HCT116 (cell line): Measurements from ENCODE around the gene PREPL. TPM values are rescaled to one million over a fixed set of nuclear protein-coding genes. Genes with fewer than 3 reads are reported as not detected.

Experiments
- ATAC-seq: fragments of 200-7000 bp; cut with Tn5 transposase; 2 replicates; pipeline ENCODE4 v1.9.1; 2020; ENCODE audit warnings: mild to moderate bottlenecking, moderate library complexity
- BruUV-seq: library from RNA; stranded (reverse); fragments of 400-500 nt; replicated peaks from 2 replicates; lab custom pipeline; 2021; lab: Mats Ljungman, UMichigan
- CTCF ChIA-PET: fragments of 300-600 bp; sonication (Branson Sonifier 250); formaldehyde crosslinking; loops from one replicate; lab custom pipeline; 2021; ENCODE audit warnings: antibody characterized with exemption; lab: Charles Lee
- POLR2A ChIA-PET: fragments of 300-600, 350-600 bp; sonication (Branson Sonifier 250); formaldehyde crosslinking; loops from one replicate; lab custom pipeline; 2021; ENCODE audit warnings: antibody characterized with exemption; lab: Charles Lee
- RAD21 ChIA-PET, 2 experiments: fragments of 300-600 bp; sonication (Branson Sonifier 250); formaldehyde crosslinking; loops; one replicate each; lab custom pipeline; 2023; ENCODE audit warnings: low total read pairs in 2 of 2; ENCODE audit not compliant: uncharacterized antibody in 2 of 2, unreplicated experiment in 2 of 2, low non-redundant PET in 1 of 2; lab: Charles Lee
- DNase-seq: peaks from one replicate; pipeline ENCODE4 v3.0.0-alpha.2; 2010; ENCODE audit warnings: low read depth, low spot score
- H2AFZ ChIP-seq: fragments of 200-600 bp; shearing (Covaris generic), sonication (generic); 2 replicates; pipeline ENCODE4 v1.6.1; 2017; ENCODE audit warnings: low read depth, mixed run types, mixed read lengths, antibody characterized with exemption, low read length; ENCODE audit not compliant: poor library complexity, severe bottlenecking
- H3K27ac ChIP-seq: 2 replicates; pipeline ENCODE4 v1.5.1; 2012; ENCODE audit warnings: low read depth, low read length
- H3K27me3 ChIP-seq: fragments of 200-600 bp; sonication (generic); 2 replicates; pipeline ENCODE4 v1.6.1; 2016; ENCODE audit warnings: mixed run types, low read length, mixed read lengths; ENCODE audit not compliant: insufficient read depth
- H3K36me3 ChIP-seq, 2 experiments: fragments of 200-500 bp in 1 of 2; fragments of 200-600 bp in 1 of 2; sonication (Bioruptor generic) in 1 of 2; sonication (generic) in 1 of 2; 2 replicates each; pipeline versions ENCODE4 v1.5.1 to v1.6.1; 2014 to 2016; ENCODE audit warnings: low read length in 2 of 2, inconsistent platforms in 1 of 2, mixed read lengths in 1 of 2, mixed run types in 1 of 2; ENCODE audit not compliant: insufficient read depth in 2 of 2, control insufficient read depth in 1 of 2
- H3K4me1 ChIP-seq, 2 experiments: fragments of 200-600 bp in 1 of 2; sonication (generic) in 1 of 2; 2 replicates each; pipeline versions ENCODE4 v1.5.1 to v1.6.1; 2012 to 2017; ENCODE audit warnings: low read length in 2 of 2, inconsistent platforms in 1 of 2, mild to moderate bottlenecking in 1 of 2, mixed read lengths in 1 of 2, mixed run types in 1 of 2, moderate library complexity in 1 of 2; ENCODE audit not compliant: insufficient read depth in 2 of 2, control insufficient read depth in 1 of 2
- H3K4me2 ChIP-seq: fragments of 200-600 bp; sonication (generic); 2 replicates; pipeline ENCODE4 v1.6.1; 2017; ENCODE audit warnings: mixed run types, low read length, mixed read lengths
- H3K4me3 ChIP-seq, 2 experiments: fragments of 200-600 bp in 1 of 2; sonication (generic) in 1 of 2; replicated peaks in 1 of 2; 2 replicates each; pipeline ENCODE4 v1.5.1; 2011 to 2016; ENCODE audit warnings: low read length in 2 of 2, control low read depth in 1 of 2, low read depth in 1 of 2, mild to moderate bottlenecking in 1 of 2, mixed read lengths in 1 of 2, mixed run types in 1 of 2
- H3K79me2 ChIP-seq: fragments of 200-600 bp; sonication (generic); 2 replicates; pipeline ENCODE4 v1.6.1; 2017; ENCODE audit warnings: mild to moderate bottlenecking, mixed run types, low read length, moderate library complexity, mixed read lengths; ENCODE audit not compliant: insufficient read depth
- H3K9ac ChIP-seq: fragments of 200-600 bp; sonication (generic); 2 replicates; pipeline ENCODE4 v1.6.1; 2016; ENCODE audit warnings: low read length, mixed read lengths
- H3K9me2 ChIP-seq: fragments of 200-600 bp; sonication (generic), shearing (Covaris generic); 2 replicates; pipeline ENCODE4 v1.6.1; 2017; ENCODE audit warnings: mixed run types, mild to moderate bottlenecking, moderate library complexity; ENCODE audit not compliant: insufficient read depth
- H3K9me3 ChIP-seq, 2 experiments: fragments of 200-500 bp in 1 of 2; fragments of 200-600 bp in 1 of 2; sonication (Bioruptor generic) in 1 of 2; sonication (generic) in 1 of 2; 2 replicates each; pipeline ENCODE4 v1.6.1; 2014 to 2017; ENCODE audit warnings: low read length in 2 of 2, mixed read lengths in 2 of 2, inconsistent platforms in 1 of 2, low read depth in 1 of 2, mild to moderate bottlenecking in 1 of 2, mixed run types in 1 of 2, moderate library complexity in 1 of 2; ENCODE audit not compliant: control insufficient read depth in 1 of 2, insufficient read depth in 1 of 2
- H4K20me1 ChIP-seq: fragments of 200-600 bp; sonication (generic), shearing (Covaris generic); 2 replicates; pipeline ENCODE4 v1.6.1; 2017; ENCODE audit warnings: mixed run types, mild to moderate bottlenecking, moderate library complexity; ENCODE audit not compliant: insufficient read depth
- FOSL1 ChIP-seq: IDR thresholded peaks from 2 replicates; pipeline ENCODE4 v1.6.1; 2012; ENCODE audit warnings: low read depth
- JUND ChIP-seq: IDR thresholded peaks from 2 replicates; pipeline ENCODE4 v1.6.1; 2012
- POLR2A ChIP-seq: IDR thresholded peaks from 2 replicates; pipeline ENCODE4 v1.7.0; 2011; ENCODE audit warnings: borderline replicate concordance; ENCODE audit not compliant: insufficient read depth, insufficient read length; ENCODE audit errors: extremely low read depth
- POLR2AphosphoS5 ChIP-seq: IDR thresholded peaks from 2 replicates; pipeline ENCODE4 v1.6.1; 2011; ENCODE audit warnings: mild to moderate bottlenecking, low read depth, low read length, moderate library complexity
- TCF7L2 ChIP-seq: IDR thresholded peaks from 2 replicates; pipeline ENCODE4 v1.7.0; 2011; ENCODE audit warnings: borderline replicate concordance, inconsistent platforms; ENCODE audit not compliant: insufficient read depth, insufficient read length; ENCODE audit errors: extremely low read depth
- YY1 ChIP-seq: IDR thresholded peaks from 2 replicates; pipeline ENCODE4 v1.6.1; 2011; ENCODE audit warnings: low read length, low read depth, moderate library complexity, mild to moderate bottlenecking; ENCODE audit not compliant: insufficient replicate concordance; ENCODE audit errors: extremely low read depth
- ZFX ChIP-seq: fragments of 450-650 bp; IDR thresholded peaks from 2 replicates; pipeline ENCODE4 v1.6.1; 2017
- intact Hi-C: fragments of 100-400 bp; cut with micrococcal nuclease; formaldehyde crosslinking; loops from 2 replicates; pipeline ENCODE4 v1.10.0; 2022
- total RNA-seq: library from RNA; stranded (reverse); gene quantifications from one replicate; pipeline ENCODE4 v1.2.1, GENCODE V29; 2021; ENCODE audit not compliant: unreplicated experiment
- TF ChIP-seq, protein P1 (sequence below): IDR thresholded peaks from 2 replicates; pipeline ENCODE4 v1.6.1; 2011; ENCODE audit warnings: mild to moderate bottlenecking, low read length, moderate library complexity; ENCODE audit not compliant: insufficient replicate concordance; ENCODE audit errors: extremely low read depth
- TF ChIP-seq, protein P2 (sequence below): IDR thresholded peaks from 2 replicates; pipeline ENCODE4 v1.6.1; 2012; ENCODE audit warnings: low read depth
- TF ChIP-seq, protein P3 (sequence below), 3 experiments: fragments of 200-600 bp in 1 of 3; sonication (generic) in 1 of 3; IDR thresholded peaks in 2 of 3; conservative IDR thresholded peaks in 1 of 3; 2 replicates each; pipeline ENCODE4 v1.5.1; 2012 to 2017; ENCODE audit warnings: low read depth in 2 of 3, low read length in 2 of 3, antibody characterized with exemption in 1 of 3, borderline replicate concordance in 1 of 3, control low read depth in 1 of 3, mild to moderate bottlenecking in 1 of 3, mixed read lengths in 1 of 3, mixed run types in 1 of 3, moderate library complexity in 1 of 3; ENCODE audit not compliant: insufficient read depth in 1 of 3

PREPL gene
- total RNA-seq, 1 experiment from 2014 or later, result 31.1 TPM

DNA sequence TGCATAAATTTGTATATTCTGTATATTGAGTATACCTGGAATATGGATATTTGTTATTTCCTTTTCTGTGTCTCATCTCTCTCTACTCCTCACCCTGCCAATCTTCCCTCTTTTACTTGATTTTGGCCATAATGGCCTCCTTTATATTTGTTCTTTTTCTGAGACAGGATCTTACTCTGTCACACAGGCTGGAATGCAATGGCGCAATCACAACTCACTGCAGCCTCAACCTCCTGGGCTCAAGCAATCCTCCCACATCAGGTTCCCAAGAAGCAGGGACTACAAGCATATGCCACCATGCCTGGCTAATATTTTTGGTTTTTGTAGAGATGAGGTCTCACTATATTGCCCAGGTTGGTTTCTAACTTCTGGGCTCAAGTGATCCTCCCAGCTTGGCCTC is 30.5 kb downstream of the PREPL start:
- Histone ChIP-seq H3K27me3 (no peaks in the 10 kb centered on the region), H4K20me1 (no peaks in the 10 kb centered on the region), H3K9me3 (no peaks in the 10 kb centered on the region), H3K36me3 (peaks cover 4 to 9% of the 10 kb centered on the region in 2 experiments; a peak in 3 of 4 replicates), H3K4me3 (no peak overlapping the region), H3K9me2 (no peaks in the 10 kb centered on the region), H3K9ac (no peak overlapping the region), H3K4me2 (no peak overlapping the region), H3K79me2 (no peaks in the 10 kb centered on the region), H2AFZ (no peak overlapping the region), H3K4me1 (no peaks in the 10 kb centered on the region), H3K27ac (no peak overlapping the region)
- POLR2A ChIA-PET, result no interaction called here
- CTCF ChIA-PET, result no interaction called here
- TF ChIP-seq POLR2AphosphoS5 (no peak), TCF7L2 (no peak), POLR2A (no peak), FOSL1 (no peak), ZFX (no peak), JUND (no peak), YY1 (no peak)
- TF ChIP-seq, protein P1, sequence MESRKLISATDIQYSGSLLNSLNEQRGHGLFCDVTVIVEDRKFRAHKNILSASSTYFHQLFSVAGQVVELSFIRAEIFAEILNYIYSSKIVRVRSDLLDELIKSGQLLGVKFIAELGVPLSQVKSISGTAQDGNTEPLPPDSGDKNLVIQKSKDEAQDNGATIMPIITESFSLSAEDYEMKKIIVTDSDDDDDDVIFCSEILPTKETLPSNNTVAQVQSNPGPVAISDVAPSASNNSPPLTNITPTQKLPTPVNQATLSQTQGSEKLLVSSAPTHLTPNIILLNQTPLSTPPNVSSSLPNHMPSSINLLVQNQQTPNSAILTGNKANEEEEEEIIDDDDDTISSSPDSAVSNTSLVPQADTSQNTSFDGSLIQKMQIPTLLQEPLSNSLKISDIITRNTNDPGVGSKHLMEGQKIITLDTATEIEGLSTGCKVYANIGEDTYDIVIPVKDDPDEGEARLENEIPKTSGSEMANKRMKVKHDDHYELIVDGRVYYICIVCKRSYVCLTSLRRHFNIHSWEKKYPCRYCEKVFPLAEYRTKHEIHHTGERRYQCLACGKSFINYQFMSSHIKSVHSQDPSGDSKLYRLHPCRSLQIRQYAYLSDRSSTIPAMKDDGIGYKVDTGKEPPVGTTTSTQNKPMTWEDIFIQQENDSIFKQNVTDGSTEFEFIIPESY, result no peak
- TF ChIP-seq, protein P2, sequence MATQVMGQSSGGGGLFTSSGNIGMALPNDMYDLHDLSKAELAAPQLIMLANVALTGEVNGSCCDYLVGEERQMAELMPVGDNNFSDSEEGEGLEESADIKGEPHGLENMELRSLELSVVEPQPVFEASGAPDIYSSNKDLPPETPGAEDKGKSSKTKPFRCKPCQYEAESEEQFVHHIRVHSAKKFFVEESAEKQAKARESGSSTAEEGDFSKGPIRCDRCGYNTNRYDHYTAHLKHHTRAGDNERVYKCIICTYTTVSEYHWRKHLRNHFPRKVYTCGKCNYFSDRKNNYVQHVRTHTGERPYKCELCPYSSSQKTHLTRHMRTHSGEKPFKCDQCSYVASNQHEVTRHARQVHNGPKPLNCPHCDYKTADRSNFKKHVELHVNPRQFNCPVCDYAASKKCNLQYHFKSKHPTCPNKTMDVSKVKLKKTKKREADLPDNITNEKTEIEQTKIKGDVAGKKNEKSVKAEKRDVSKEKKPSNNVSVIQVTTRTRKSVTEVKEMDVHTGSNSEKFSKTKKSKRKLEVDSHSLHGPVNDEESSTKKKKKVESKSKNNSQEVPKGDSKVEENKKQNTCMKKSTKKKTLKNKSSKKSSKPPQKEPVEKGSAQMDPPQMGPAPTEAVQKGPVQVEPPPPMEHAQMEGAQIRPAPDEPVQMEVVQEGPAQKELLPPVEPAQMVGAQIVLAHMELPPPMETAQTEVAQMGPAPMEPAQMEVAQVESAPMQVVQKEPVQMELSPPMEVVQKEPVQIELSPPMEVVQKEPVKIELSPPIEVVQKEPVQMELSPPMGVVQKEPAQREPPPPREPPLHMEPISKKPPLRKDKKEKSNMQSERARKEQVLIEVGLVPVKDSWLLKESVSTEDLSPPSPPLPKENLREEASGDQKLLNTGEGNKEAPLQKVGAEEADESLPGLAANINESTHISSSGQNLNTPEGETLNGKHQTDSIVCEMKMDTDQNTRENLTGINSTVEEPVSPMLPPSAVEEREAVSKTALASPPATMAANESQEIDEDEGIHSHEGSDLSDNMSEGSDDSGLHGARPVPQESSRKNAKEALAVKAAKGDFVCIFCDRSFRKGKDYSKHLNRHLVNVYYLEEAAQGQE, result no peak
- TF ChIP-seq, protein P3, sequence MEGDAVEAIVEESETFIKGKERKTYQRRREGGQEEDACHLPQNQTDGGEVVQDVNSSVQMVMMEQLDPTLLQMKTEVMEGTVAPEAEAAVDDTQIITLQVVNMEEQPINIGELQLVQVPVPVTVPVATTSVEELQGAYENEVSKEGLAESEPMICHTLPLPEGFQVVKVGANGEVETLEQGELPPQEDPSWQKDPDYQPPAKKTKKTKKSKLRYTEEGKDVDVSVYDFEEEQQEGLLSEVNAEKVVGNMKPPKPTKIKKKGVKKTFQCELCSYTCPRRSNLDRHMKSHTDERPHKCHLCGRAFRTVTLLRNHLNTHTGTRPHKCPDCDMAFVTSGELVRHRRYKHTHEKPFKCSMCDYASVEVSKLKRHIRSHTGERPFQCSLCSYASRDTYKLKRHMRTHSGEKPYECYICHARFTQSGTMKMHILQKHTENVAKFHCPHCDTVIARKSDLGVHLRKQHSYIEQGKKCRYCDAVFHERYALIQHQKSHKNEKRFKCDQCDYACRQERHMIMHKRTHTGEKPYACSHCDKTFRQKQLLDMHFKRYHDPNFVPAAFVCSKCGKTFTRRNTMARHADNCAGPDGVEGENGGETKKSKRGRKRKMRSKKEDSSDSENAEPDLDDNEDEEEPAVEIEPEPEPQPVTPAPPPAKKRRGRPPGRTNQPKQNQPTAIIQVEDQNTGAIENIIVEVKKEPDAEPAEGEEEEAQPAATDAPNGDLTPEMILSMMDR (IDR thresholded peaks at IDR 0.05 in 2 of 3, conservative IDR thresholded peaks at IDR 0.05 in 1 of 3; ENCODE audit: borderline replicate concordance in 1 of 3, insufficient read depth in 1 of 3, low read depth in 2 of 3, low read length in 2 of 3), result no peak
- ATAC-seq (no peak), DNase-seq (no peak)
- RAD21 ChIA-PET, result no interaction called here
- BruUV-seq, result no TSS peak
- intact Hi-C loops, result no loop called here
